Breast epithelium (tissue), 3 donors: Measurements from ENCODE around the gene TNFSF15.

Source experiments
- CTCF ChIP-seq, 3 donors: fragments of 450-650 bp; IDR thresholded peaks; one replicate each; pipeline ENCODE4 v1.5.1; 2016 to 2017; ENCODE audit warnings: antibody characterized with exemption in 3 of 3, mild to moderate bottlenecking in 3 of 3, moderate library complexity in 3 of 3
- POLR2AphosphoS5 ChIP-seq, 3 donors: sonication (generic); formaldehyde crosslinking; IDR thresholded peaks; one replicate each; pipeline ENCODE4 v1.6.1; 2017; ENCODE audit warnings: antibody characterized with exemption in 3 of 3

- no peak for TF ChIP-seq POLR2AphosphoS5 (IDR thresholded peaks at IDR 0.05)
- no peak for TF ChIP-seq CTCF (IDR thresholded peaks at IDR 0.05)
Observed at GRCh38 chr9:114776683-114777399, 29.0 kb downstream of the TNFSF15 start.
